ENCODE results near the gene PCDH8.

The PCDH8 gene

GRCh38 chr13:52848455-52849195 is at the start of gene PCDH8:
TSS of gene PCDH8 (minus strand) at chr13:52848640. CDS start at chr13:52848436, 204 bp downstream.
- POLR2A ChIA-PET, result no interaction called here
- DNase-seq (ENCODE audit: extremely low spot score), result no peak
- CTCF ChIA-PET, result interaction anchor here (1.2 kb wide), 1 partner anchor 239 kb away, joined by 3 read pairs; no protein-coding TSS in a partner anchor
- TF ChIP-seq, protein P1, sequence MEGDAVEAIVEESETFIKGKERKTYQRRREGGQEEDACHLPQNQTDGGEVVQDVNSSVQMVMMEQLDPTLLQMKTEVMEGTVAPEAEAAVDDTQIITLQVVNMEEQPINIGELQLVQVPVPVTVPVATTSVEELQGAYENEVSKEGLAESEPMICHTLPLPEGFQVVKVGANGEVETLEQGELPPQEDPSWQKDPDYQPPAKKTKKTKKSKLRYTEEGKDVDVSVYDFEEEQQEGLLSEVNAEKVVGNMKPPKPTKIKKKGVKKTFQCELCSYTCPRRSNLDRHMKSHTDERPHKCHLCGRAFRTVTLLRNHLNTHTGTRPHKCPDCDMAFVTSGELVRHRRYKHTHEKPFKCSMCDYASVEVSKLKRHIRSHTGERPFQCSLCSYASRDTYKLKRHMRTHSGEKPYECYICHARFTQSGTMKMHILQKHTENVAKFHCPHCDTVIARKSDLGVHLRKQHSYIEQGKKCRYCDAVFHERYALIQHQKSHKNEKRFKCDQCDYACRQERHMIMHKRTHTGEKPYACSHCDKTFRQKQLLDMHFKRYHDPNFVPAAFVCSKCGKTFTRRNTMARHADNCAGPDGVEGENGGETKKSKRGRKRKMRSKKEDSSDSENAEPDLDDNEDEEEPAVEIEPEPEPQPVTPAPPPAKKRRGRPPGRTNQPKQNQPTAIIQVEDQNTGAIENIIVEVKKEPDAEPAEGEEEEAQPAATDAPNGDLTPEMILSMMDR (IDR thresholded peaks at IDR 0.05; ENCODE audit: control extremely low read depth, extremely low read depth, low read depth, missing control alignments), result no peak

GRCh38 chr13:52896827-52897659 is 48.6 kb upstream of the PCDH8 start:
- peak; percentile 40 for DNase-seq (ENCODE audit: extremely low spot score)
- ChIA-PET CTCF (interaction anchor here (0.8 to 1.5 kb wide), 8 partner anchors 9 to 441 kb away, joined by 3 to 8 read pairs (median 3); no protein-coding TSS in a partner anchor), POLR2A (no interaction called here)
- TF ChIP-seq, protein P1 (IDR thresholded peaks at IDR 0.05; ENCODE audit: control extremely low read depth, extremely low read depth, low read depth, missing control alignments), result peak; percentile 52

GRCh38 chr13:52894413-52894812 is 46.0 kb upstream of the PCDH8 start:
- no peak for DNase-seq (ENCODE audit: extremely low spot score)
- POLR2A ChIA-PET, result no interaction called here
- TF ChIP-seq, protein P1 (IDR thresholded peaks at IDR 0.05; ENCODE audit: control extremely low read depth, extremely low read depth, low read depth, missing control alignments), result no peak
- CTCF ChIA-PET, result interaction anchor here (1.4 to 2.6 kb wide), 2 partner anchors 74 to 258 kb away, joined by 4 to 13 read pairs; no protein-coding TSS in a partner anchor

DNA sequence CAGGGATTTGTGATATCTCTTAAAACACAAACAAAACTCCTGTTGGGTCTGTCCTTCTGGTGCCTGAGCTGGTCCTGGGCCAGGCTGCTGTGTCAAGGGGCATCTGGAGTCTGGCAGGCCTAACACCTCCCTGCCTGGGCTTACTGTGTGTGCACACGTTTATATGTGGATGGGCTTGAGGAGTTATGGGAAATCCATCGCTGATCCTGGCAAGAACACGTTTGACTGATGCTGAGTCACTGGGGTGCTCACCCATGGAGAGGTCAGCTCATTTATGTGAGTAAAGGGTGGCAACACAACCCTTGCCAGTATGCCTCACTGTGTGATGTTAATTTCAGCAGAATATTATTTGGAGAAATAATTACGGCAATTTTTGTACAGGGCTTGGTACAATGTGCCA is 44.5 kb upstream of the PCDH8 start:
- POLR2A ChIA-PET, result no interaction called here
- no peak for DNase-seq (ENCODE audit: extremely low spot score)
- CTCF ChIA-PET, result interaction anchor here (0.9 to 2.6 kb wide), 3 partner anchors 11 to 75 kb away, joined by 3 to 13 read pairs (median 3); no protein-coding TSS in a partner anchor
- TF ChIP-seq, protein P1 (IDR thresholded peaks at IDR 0.05; ENCODE audit: control extremely low read depth, extremely low read depth, low read depth, missing control alignments), result no peak

DNA sequence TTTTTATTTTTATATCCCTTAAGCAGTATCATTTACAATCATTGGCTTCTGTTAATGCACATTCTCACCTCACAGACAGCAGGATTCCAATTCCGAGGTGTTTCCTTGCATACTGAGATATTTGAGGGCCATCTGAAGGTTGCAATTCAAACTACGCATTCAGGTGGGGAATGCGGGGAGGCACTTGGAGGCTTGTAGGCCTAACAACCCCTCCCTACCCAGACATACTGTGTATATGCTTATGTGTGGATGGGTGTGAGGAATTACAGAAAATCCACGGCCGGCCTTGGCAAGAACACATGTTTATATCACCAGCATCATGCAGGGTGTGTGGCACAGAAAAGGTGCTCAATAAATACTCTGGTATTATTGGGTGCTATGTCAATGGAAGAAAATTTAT is 43.3 kb upstream of the PCDH8 start:
- DNase-seq (ENCODE audit: extremely low spot score), result no peak
- ChIA-PET POLR2A (no interaction called here), CTCF (no interaction called here)
- TF ChIP-seq, protein P1 (IDR thresholded peaks at IDR 0.05; ENCODE audit: control extremely low read depth, extremely low read depth, low read depth, missing control alignments), result no peak

DNA sequence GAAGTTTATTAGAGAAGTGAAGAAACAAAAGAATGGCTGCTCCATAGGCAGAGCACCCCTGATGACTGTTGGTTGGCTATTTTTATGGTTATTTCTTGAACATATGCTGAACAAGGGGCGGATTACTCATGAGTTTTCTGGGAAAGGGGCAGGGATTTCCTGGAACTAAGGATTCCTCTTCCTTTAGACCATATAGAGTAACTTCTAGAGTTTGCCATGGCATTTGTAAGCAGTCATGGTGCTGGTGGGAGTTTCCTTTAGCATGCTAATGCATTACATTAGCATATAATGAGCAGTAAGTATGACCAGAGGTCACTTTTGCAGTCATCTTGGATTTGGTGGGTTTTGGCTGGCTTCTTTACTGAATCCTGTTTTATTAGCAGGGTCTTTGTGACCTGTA is 38.7 kb upstream of the PCDH8 start:
- DNase-seq (ENCODE audit: extremely low spot score), result no peak
- CTCF ChIA-PET, result no interaction called here
- TF ChIP-seq, protein P1 (IDR thresholded peaks at IDR 0.05; ENCODE audit: control extremely low read depth, extremely low read depth, low read depth, missing control alignments), result no peak
- POLR2A ChIA-PET, result no interaction called here
